Activated CD4-positive, alpha-beta T cell treated with anti-CD3 and anti-CD28 coated beads for 24 hours (primary cell): ENCODE measurements around the gene COG5.

Source experiments
- DNase-seq, 2 donors: peaks; one replicate each; pipeline ENCODE4 v3.0.0-alpha.2; 2020; ENCODE audit warnings: low read depth in 2 of 2

The COG5 gene

GRCh38 chr7:107505997-107506673 is 57.6 kb downstream of the COG5 start:
- no peak for DNase-seq

GRCh38 chr7:107505362-107505761 is 58.4 kb downstream of the COG5 start:
- DNase-seq, result no peak

- DNase-seq, result no peak
Observed at GRCh38 chr7:107503687-107504086, 60.0 kb downstream of the COG5 start.

- DNase-seq, result no peak
Observed at GRCh38 chr7:107502797-107503196, 60.9 kb downstream of the COG5 start.

GRCh38 chr7:107502154-107502553 is 61.6 kb downstream of the COG5 start:
- no peak for DNase-seq

GRCh38 chr7:107501593-107501992 is 62.1 kb downstream of the COG5 start:
- DNase-seq, result no peak

GRCh38 chr7:107499731-107500130 is 64.0 kb downstream of the COG5 start:
- DNase-seq, result no peak

GRCh38 chr7:107495516-107495915 is 68.2 kb downstream of the COG5 start:
- DNase-seq, result no peak

GRCh38 chr7:107494884-107495283 is 68.8 kb downstream of the COG5 start:
- no peak for DNase-seq

- no peak for DNase-seq
Observed at GRCh38 chr7:107494315-107494751, 69.4 kb downstream of the COG5 start.

GRCh38 chr7:107492875-107493274 is 70.8 kb downstream of the COG5 start:
- no peak for DNase-seq

GRCh38 chr7:107486041-107486440 is 77.7 kb downstream of the COG5 start:
- no peak for DNase-seq

- no peak for DNase-seq
Observed at GRCh38 chr7:107482571-107482970, 81.1 kb downstream of the COG5 start.

- no peak for DNase-seq
Observed at GRCh38 chr7:107480932-107481331, 82.8 kb downstream of the COG5 start.

- no peak for DNase-seq
Observed at GRCh38 chr7:107479303-107479702, 84.4 kb downstream of the COG5 start.

- no peak for DNase-seq
Observed at GRCh38 chr7:107474104-107474521, 89.6 kb downstream of the COG5 start.

GRCh38 chr7:107472116-107472515 is 91.6 kb downstream of the COG5 start:
- DNase-seq, result no peak

GRCh38 chr7:107471292-107472070 is 92.2 kb downstream of the COG5 start:
- DNase-seq, result no peak

- DNase-seq, result no peak
Observed at GRCh38 chr7:107469929-107470328, 93.8 kb downstream of the COG5 start, which contains the start of gene GPR22. Gene GPR22 (plus strand): TSS chr7:107470057. CDS start chr7:107474061, 4,004 bp downstream.

- DNase-seq, result no peak
Observed at GRCh38 chr7:107468824-107469223, 94.9 kb downstream of the COG5 start.

- no peak for DNase-seq
Observed at GRCh38 chr7:107467972-107468371, 95.7 kb downstream of the COG5 start.

- no peak for DNase-seq
Observed at GRCh38 chr7:107464666-107465226, 99.0 kb downstream of the COG5 start.
